ENCODE data around the gene KLF6. TPM values are rescaled to one million over a fixed set of nuclear protein-coding genes. Genes with fewer than 3 reads are reported as not detected.
A peak's percentile ranks its signal among the peaks of the same experiment; 100 is the strongest.

The KLF6 gene
- total and polyA plus RNA-seq, 9 of the 15 experiments (the other 6 are each of a cell fraction or from before 2014, with no cell fraction given): 3.2 to 23.9 (median 8.0) TPM

- no peak for TF ChIP-seq THRB (CRISPR knock-in tag; conservative IDR thresholded peaks at IDR 0.05)
- TF ChIP-seq ZBTB2 (IDR thresholded peaks at IDR 0.05): peak; percentile 70; the same call in 1 of the 2 replicates
- TF ChIP-seq MAFF (IDR thresholded peaks at IDR 0.05; ENCODE audit: low read length): peak; percentile 12; the same call in 1 of the 2 replicates
- 0 out of 2 replicates have a peak, but pooled peaks have one; percentile 45 for TF ChIP-seq MAFK (IDR thresholded peaks at IDR 0.05; ENCODE audit: low read length)
- peak; percentile 88 for TF ChIP-seq PKNOX1 (IDR thresholded peaks at IDR 0.05)
- peak; percentile 10 for TF ChIP-seq TAF9B (IDR thresholded peaks at IDR 0.05; ENCODE audit: partially characterized antibody)
- peak; percentile 56 for TF ChIP-seq BHLHE40 (IDR thresholded peaks at IDR 0.05; ENCODE audit: low read length)
- TF ChIP-seq DPF2 (IDR thresholded peaks at IDR 0.05): peak; percentile 90
- TF ChIP-seq ZKSCAN1 (IDR thresholded peaks at IDR 0.05; ENCODE audit: low read depth, low read length): no peak
- TF ChIP-seq SMARCA4 (IDR thresholded peaks at IDR 0.05): peak; percentile 88
- TF ChIP-seq JUN (IDR thresholded peaks at IDR 0.05; ENCODE audit: borderline replicate concordance, low read depth, low read length): peak; percentile 97
- TF ChIP-seq JUN (CRISPR knock-in tag; IDR thresholded peaks at IDR 0.05; ENCODE audit: borderline replicate concordance): no peak
- TF ChIP-seq CEBPB (tag; IDR thresholded peaks at IDR 0.05): peak; percentile 29; the same call in 1 of the 2 replicates
- TF ChIP-seq CBFA2T2 (conservative IDR thresholded peaks at IDR 0.05): peak; percentile 79
- TF ChIP-seq TEAD1 (CRISPR knock-in tag; IDR thresholded peaks at IDR 0.05): 0 out of 4 replicates have a peak, but pooled peaks of 1 of the 2 experiments have one; percentile 10
- TF ChIP-seq ZFP30 (CRISPR knock-in tag; IDR thresholded peaks at IDR 0.05; ENCODE audit: borderline replicate concordance): no peak
- peak; percentile 67 for TF ChIP-seq NEUROD1 (IDR thresholded peaks at IDR 0.05; ENCODE audit: borderline replicate concordance, low read depth, low read length, partially characterized antibody)
- TF ChIP-seq DMBX1 (CRISPR knock-in tag; IDR thresholded peaks at IDR 0.05; ENCODE audit: borderline replicate concordance): peak; percentile 22; the same call in 1 of the 2 replicates
- TF ChIP-seq PBX2 (CRISPR knock-in tag; IDR thresholded peaks at IDR 0.05; ENCODE audit: low read depth): no peak
- TF ChIP-seq PBX2 (tag; conservative IDR thresholded peaks at IDR 0.05; ENCODE audit: low read depth): peak; percentile 82
- peak; percentile 40; the same call in 1 of the 2 replicates for TF ChIP-seq POLR2AphosphoS5 (IDR thresholded peaks at IDR 0.05; ENCODE audit: control insufficient read depth, insufficient read depth, low read depth, low read length)
- peak; percentile 90 for TF ChIP-seq SOX6 (IDR thresholded peaks at IDR 0.05)
Observed at GRCh38 chr10:3754727-3755439, 30.1 kb downstream of the KLF6 start (continued).

Data from K562 (cell line).